Measurements from ENCODE around the gene SYNJ1. TPM values are rescaled to one million over a fixed set of nuclear protein-coding genes. Genes with fewer than 3 reads are reported as not detected.

Gene SYNJ1
- total and polyA plus RNA-seq, 2 of the 13 experiments (the other 11 are each of a cell fraction or from before 2014, with no cell fraction given): 2.0 to 2.7 TPM

DNA sequence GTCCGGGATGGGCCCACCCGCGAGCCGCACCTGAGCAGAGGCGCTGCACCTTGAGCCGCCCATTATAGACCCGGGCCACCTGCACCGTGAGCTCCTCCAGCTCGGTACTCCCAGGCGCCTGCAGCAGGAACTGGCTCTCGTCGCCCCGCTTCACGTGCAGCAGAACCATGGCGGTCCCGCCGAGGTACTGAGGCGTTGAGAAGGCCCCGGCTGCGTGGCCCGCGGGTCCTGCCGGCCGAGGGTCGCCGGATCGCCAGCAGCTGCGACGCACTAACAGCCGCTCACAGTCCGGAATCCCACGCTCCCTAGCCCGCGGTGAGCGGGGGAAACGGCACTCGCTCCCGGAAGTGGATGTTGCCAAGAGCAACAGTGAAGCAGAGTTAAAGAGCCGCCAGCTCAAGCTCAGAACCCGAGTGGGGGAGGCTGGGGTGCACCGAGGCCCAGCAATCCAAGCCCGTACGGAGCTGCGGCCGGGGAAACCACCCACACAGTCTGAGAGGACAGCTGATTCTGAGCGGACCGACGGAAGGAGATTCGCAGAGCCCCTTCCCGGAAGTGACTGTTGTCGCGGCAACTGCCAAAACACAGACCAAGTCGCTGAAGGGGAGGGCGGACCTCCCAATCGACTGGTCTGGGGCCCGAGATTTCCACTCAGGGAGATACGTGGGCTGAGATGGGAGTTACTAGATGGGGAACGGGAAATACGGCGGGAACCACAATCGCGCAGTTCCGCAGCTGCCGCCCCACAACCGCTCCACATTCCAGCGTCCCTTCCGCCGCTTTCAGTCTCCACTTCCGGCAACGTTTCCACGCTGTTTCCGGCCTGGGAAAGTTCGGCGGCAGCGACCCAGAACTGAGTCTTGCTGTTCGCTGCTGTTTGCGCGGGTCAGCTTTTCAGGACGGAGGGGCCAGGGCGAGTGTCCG lies 115.5 kb downstream of the SYNJ1 start, which contains the start of gene CFAP298 (continued):
- TF ChIP-seq, protein P1, sequence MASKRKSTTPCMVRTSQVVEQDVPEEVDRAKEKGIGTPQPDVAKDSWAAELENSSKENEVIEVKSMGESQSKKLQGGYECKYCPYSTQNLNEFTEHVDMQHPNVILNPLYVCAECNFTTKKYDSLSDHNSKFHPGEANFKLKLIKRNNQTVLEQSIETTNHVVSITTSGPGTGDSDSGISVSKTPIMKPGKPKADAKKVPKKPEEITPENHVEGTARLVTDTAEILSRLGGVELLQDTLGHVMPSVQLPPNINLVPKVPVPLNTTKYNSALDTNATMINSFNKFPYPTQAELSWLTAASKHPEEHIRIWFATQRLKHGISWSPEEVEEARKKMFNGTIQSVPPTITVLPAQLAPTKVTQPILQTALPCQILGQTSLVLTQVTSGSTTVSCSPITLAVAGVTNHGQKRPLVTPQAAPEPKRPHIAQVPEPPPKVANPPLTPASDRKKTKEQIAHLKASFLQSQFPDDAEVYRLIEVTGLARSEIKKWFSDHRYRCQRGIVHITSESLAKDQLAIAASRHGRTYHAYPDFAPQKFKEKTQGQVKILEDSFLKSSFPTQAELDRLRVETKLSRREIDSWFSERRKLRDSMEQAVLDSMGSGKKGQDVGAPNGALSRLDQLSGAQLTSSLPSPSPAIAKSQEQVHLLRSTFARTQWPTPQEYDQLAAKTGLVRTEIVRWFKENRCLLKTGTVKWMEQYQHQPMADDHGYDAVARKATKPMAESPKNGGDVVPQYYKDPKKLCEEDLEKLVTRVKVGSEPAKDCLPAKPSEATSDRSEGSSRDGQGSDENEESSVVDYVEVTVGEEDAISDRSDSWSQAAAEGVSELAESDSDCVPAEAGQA (IDR thresholded peaks at IDR 0.05; ENCODE audit: low read depth): no peak; the same call in 1 of the 2 replicates
- TF ChIP-seq, protein P1 (CRISPR knock-in tag; IDR thresholded peaks at IDR 0.05; ENCODE audit: borderline replicate concordance): no peak
- TF ChIP-seq TBP (CRISPR knock-in tag; IDR thresholded peaks at IDR 0.05) (no peak), ZNF260 (CRISPR knock-in tag; IDR thresholded peaks at IDR 0.05; ENCODE audit: borderline replicate concordance, low read depth) (no peak), PTBP1 (IDR thresholded peaks at IDR 0.05; ENCODE audit: low read depth, low read length, poor library complexity, severe bottlenecking) (no peak), HNRNPUL1 (IDR thresholded peaks at IDR 0.05; ENCODE audit: low read depth, low read length) (no peak), ZNF850 (CRISPR knock-in tag; conservative IDR thresholded peaks at IDR 0.05) (peak; percentile 62; the same call in 1 of the 2 replicates), ZKSCAN1 (IDR thresholded peaks at IDR 0.05; ENCODE audit: low read length) (0 out of 2 replicates have a peak, but pooled peaks have one; percentile 33), SALL2 (CRISPR knock-in tag; IDR thresholded peaks at IDR 0.05) (no peak), DNMT1 (CRISPR knock-in tag; IDR thresholded peaks at IDR 0.05) (no peak), GATA4 (IDR thresholded peaks at IDR 0.05; ENCODE audit: borderline replicate concordance, low read depth) (no peak; the same call in 1 of the 2 replicates), HIVEP1 (CRISPR knock-in tag; IDR thresholded peaks at IDR 0.05) (peak; percentile 64), NR2F6 (IDR thresholded peaks at IDR 0.05) (no peak), NR2F6 (CRISPR knock-in tag; IDR thresholded peaks at IDR 0.05) (peak; percentile 8; the same call in 1 of the 2 replicates), BHLHE40 (IDR thresholded peaks at IDR 0.05; ENCODE audit: low read length) (no peak), NAIF1 (CRISPR knock-in tag; IDR thresholded peaks at IDR 0.05; ENCODE audit: borderline replicate concordance) (0 out of 2 replicates have a peak, but pooled peaks have one; percentile 66)
- TF ChIP-seq, protein P2, sequence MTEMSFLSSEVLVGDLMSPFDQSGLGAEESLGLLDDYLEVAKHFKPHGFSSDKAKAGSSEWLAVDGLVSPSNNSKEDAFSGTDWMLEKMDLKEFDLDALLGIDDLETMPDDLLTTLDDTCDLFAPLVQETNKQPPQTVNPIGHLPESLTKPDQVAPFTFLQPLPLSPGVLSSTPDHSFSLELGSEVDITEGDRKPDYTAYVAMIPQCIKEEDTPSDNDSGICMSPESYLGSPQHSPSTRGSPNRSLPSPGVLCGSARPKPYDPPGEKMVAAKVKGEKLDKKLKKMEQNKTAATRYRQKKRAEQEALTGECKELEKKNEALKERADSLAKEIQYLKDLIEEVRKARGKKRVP (CRISPR knock-in tag; IDR thresholded peaks at IDR 0.05): peak in 1 of 2 experiments; percentile 47; a peak in 1 of 4 replicates
- TF ChIP-seq, protein P3, sequence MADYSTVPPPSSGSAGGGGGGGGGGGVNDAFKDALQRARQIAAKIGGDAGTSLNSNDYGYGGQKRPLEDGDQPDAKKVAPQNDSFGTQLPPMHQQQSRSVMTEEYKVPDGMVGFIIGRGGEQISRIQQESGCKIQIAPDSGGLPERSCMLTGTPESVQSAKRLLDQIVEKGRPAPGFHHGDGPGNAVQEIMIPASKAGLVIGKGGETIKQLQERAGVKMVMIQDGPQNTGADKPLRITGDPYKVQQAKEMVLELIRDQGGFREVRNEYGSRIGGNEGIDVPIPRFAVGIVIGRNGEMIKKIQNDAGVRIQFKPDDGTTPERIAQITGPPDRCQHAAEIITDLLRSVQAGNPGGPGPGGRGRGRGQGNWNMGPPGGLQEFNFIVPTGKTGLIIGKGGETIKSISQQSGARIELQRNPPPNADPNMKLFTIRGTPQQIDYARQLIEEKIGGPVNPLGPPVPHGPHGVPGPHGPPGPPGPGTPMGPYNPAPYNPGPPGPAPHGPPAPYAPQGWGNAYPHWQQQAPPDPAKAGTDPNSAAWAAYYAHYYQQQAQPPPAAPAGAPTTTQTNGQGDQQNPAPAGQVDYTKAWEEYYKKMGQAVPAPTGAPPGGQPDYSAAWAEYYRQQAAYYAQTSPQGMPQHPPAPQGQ (CRISPR knock-in tag; IDR thresholded peaks at IDR 0.05; ENCODE audit: borderline replicate concordance): no peak
